NCI-H2171 (cell line): Measurements from ENCODE around the gene XPO1.
"Not testable (repeated sequence)": the region's sequence is repeated elsewhere in the genome, so short reads cannot be mapped to it uniquely, and the experiment has no call there.

ENCODE experiments used
- DNase-seq: peaks from one replicate; lab custom pipeline; 2025; lab: John Stamatoyannopoulos, UW

The XPO1 gene

DNA sequence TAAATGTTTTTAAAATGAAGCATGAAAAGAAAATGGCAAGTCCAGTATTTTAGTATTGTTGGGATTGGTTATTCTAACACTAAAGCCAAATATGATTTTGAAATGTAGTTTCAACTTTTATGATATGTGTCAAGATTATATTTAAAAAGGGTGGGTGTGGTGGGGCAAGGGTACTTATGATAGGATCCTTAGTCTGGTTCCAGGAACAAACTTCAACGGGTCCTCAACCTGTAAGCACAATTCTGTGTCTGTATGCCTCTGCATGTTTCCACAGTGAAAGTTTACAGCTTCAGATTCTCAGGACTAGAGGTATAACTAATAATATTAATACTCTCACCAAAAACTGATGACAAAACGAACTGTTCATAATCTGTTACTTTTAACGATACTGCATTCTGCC, 73.1 kb downstream of the XPO1 start:
- DNase-seq = no peak

- no peak for DNase-seq
These were observed 74.2 kb downstream of the XPO1 start for GRCh38 chr2:61463769-61464475.

GRCh38 chr2:61461404-61461803, 76.8 kb downstream of the XPO1 start:
- no peak for DNase-seq

DNA sequence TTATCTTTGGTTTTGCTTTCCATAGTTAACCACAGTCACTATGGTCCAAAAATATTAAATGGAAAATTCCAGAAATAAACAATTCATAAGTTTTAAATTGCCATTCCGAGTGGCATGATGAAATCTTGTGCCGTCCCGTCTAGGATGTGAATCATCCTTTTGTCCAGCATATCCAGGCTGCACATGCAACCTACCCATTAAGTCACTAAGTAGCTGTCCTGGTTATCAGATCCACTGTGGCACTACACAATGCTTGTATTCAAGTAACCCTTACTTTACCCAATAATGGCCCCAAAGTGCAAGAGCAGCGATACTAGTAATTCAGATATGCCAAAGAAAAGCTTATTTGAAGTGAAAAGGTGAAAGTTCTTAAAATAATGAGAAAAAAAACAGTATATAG, 78.0 kb downstream of the XPO1 start:
- no peak for DNase-seq

- no peak for DNase-seq
These were observed 81.3 kb downstream of the XPO1 start for GRCh38 chr2:61456746-61457420.

GRCh38 chr2:61456070-61456745, 81.9 kb downstream of the XPO1 start:
- no peak for DNase-seq

GRCh38 chr2:61454972-61455371, 83.2 kb downstream of the XPO1 start:
- DNase-seq = not testable (repeated sequence)

GRCh38 chr2:61454383-61454782, 83.8 kb downstream of the XPO1 start:
- no peak for DNase-seq

- DNase-seq = no peak
These were observed 85.8 kb downstream of the XPO1 start for GRCh38 chr2:61452392-61452791.

DNA sequence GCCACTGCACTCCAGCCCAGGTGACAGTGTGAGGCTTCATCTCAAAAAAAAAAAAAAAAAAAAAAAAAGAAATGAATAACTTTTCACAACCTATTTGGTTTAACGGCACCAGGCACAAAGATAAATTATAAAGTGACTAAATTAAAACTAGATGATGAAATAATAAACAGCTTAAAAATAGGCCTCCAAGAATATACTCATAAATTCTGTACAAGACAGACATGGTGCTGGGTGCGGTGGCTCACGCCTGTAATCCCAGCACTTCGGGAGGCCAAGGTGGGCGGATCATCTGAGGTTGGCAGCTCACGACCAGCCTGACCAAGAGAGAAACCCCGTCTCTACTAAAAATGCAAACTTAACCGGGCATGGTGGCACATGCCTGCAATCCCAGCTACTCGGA, 87.0 kb downstream of the XPO1 start:
- no peak for DNase-seq

DNA sequence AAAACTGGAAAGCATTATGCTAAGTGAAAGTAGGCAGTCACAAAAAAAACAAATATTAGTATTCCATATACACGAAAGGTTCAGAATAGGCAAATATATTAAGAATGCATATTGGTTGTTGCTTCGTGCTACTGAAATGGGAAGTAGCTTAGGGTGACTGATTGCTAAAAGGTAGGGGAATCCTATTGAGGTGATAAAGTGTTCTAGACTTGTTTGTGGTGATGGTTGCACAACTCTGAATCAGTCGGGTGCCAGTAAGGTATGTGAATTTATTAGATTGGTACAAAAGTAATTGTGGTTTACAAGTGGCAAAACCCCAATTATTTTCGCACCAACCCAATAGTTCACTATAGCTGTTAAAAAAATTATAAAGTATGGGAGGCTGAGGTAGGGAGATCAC, 88.0 kb downstream of the XPO1 start:
- DNase-seq = no peak

DNA sequence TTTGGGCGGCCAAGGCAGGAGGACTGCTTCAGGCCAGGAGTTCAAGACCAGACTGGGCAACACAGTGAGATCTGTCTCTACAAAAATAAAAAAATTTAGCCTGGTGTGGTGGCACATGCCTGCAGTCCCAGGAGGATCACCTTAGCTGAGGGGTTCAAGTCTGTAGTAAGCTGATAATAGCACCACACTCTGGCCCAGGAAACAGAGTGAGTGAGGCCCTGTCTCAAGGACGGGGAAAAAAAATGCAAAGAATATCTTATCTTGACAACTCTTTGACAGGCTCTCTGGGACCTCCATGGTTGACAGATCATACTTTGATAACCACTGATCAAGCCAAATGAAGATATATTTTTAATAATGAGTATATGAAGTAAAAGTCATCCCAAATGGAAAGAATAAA, 89.9 kb downstream of the XPO1 start:
- DNase-seq = no peak

DNA sequence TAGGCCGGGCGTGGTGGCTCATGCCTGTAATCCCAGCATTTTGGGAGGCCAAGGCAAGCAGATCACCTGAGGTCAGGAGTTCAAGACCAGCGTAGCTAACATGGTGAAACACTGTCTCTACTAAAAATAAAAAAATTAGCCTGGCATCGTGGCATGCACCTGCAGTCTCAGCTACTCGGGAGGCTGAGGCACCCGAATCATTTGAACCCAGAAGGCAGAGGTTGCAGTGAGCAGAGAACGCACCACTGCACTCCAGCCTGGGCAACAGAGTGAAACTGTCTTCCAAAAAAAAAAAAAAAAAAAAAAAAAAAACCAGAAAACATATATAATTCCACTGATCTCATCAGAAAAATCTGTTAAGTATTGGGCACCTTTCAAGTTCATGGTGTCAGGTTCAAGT, 91.2 kb downstream of the XPO1 start:
- not testable (repeated sequence) for DNase-seq

DNA sequence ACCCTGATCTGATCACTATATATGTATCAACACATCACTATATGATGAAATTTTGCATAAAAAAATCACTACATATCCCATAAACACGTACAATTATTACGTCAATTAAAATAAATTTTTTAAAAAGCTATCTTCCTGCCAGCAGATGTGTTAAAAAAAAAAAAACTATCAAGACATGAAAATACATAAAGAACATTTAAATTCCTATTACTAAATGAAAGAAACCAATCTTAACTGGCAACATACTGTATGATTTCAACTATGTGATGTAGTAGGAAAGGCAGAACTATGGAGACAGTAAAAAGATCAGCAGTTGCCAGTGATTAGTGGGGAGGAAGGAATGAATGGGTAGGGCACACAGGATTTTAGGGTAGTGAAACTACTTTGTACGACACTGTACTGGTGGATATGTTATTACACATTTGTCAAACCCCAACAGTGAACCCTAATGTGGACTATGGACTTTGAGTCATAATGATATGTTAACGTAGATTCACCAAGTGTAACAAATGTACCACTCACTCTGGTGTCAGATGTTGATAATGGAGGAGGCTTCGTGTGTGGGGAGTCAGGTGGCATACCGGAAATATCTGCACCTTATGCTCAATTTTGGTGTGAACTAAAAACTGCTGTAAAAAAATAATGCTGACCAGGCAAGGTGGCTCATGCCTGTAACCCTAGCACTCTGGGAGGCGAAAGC, 94.7 kb downstream of the XPO1 start:
- no peak for DNase-seq

GRCh38 chr2:61439241-61440002, 98.7 kb downstream of the XPO1 start:
- DNase-seq = no peak

DNA sequence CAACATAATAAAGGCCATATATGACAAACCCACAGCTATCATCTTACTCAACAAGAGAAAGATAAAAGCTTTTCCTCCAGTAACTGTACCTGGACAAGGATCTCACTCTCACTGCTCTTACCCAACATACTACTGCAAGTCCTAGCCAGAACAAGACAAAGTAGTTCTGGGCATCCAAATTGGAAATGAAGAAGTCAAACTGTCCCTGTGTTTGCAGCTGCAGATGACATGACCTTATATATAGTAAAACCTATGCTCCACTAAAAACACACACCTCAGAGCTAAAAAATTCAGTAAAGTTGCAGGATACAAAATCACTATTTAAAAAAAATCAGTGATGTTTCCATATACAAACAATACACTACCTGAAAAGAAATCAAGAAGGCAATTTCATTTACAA, 99.5 kb downstream of the XPO1 start:
- no peak for DNase-seq

GRCh38 chr2:61437170-61437569, 101.0 kb downstream of the XPO1 start:
- no peak for DNase-seq

- DNase-seq = no peak
These were observed 102.1 kb downstream of the XPO1 start for GRCh38 chr2:61436092-61436491.

GRCh38 chr2:61435291-61435690, 102.9 kb downstream of the XPO1 start:
- DNase-seq = no peak

DNA sequence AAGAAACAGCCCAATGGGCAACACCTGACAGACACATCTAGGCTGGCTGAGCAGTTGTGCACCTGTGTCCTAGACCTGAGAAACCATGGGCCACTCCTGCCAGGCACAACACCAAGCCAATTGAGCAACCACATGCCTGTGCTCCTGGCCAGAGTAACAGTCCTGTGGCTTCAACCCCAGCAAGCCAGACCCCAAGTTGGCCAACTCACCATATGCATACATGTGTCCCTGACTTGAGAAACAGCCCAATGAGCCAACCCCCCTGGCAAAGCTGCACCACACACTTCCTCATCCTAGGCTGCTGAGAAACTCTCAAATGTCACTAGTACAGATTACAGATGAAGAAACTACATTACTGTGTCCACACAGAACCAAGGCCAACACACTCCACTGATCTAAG, 103.8 kb downstream of the XPO1 start:
- DNase-seq = no peak

DNA sequence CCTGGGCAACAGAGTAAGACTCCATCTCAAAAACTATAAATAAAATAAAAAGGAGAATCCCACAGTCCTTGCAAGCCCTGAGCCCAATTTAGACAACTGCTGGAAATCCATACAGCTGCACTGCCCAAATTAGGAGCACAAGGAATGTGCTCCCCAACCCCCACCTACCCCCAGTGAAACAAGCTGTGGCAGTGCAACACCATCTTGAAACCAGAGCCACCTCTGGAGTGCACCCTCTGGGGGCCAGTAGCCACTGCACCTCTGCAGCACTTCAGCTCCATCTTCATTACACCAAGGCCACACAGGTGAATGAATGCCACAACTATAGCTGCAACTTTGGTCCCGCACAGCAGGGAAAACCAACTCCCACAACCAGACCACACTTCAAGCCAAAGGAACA, 104.5 kb downstream of the XPO1 start:
- no peak for DNase-seq

DNA sequence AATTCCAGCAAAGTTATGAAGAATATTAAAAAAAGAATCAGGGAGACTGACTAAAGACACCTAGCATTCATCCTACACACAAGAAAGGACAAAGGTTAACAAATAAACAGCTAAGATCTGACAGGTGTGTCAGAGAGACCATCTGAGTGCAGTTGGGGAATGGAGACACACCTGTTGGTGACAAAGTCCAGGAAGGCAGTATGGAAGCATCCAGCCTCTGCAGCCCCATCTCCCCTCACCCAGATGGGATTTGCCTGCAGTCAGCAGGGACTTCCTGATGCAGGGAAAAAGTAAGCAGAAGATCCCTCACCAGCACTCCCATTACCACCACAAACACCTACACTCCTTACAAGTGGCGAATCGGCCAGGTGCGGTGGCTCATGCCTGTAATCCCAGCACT, 105.2 kb downstream of the XPO1 start:
- no peak for DNase-seq
